ENCODE results near the gene FANCB.

FANCB gene

GRCh38 chrX:14875624-14876023 lies 2.8 kb upstream of the FANCB start:
- Mint-ChIP-seq H3K4me3 (no peak overlapping the region), H3K4me1 (ENCODE audit: low read depth) (peaks cover 35% of the 10 kb centered on the region), H3K27me3 (peaks cover 5% of the 10 kb centered on the region), H3K36me3 (ENCODE audit: low read depth) (peaks cover 27% of the 10 kb centered on the region), H3K27ac (no peak overlapping the region), H3K9me3 (no peaks in the 10 kb centered on the region)
- DNase-seq = no peak

GRCh38 chrX:14873676-14874049 lies 794 bp upstream of the FANCB start:
- Mint-ChIP-seq H3K4me1 (ENCODE audit: low read depth) (peaks cover 19% of the 10 kb centered on the region), H3K4me3 (peak overlapping the region; percentile 83), H3K36me3 (ENCODE audit: low read depth) (peaks cover 24% of the 10 kb centered on the region), H3K27ac (peak overlapping the region; percentile 91), H3K27me3 (peaks cover 5% of the 10 kb centered on the region), H3K9me3 (no peaks in the 10 kb centered on the region)
- no peak for DNase-seq

GRCh38 chrX:14872355-14872754 lies 514 bp downstream of the FANCB start:
- Mint-ChIP-seq H3K36me3 (ENCODE audit: low read depth) (peaks cover 36% of the 10 kb centered on the region), H3K27ac (peak overlapping the region; percentile 90), H3K4me1 (ENCODE audit: low read depth) (peaks cover 16% of the 10 kb centered on the region), H3K4me3 (peak overlapping the region; percentile 83), H3K27me3 (peaks cover 5% of the 10 kb centered on the region), H3K9me3 (peaks cover under 1% of the 10 kb centered on the region)
- no peak for DNase-seq

GRCh38 chrX:14871767-14872166 lies 1.1 kb downstream of the FANCB start:
- peaks cover 5% of the 10 kb centered on the region for H3K27me3 Mint-ChIP-seq
- peak overlapping the region; percentile 83 for H3K4me3 Mint-ChIP-seq
- no peak overlapping the region for H3K27ac Mint-ChIP-seq
- DNase-seq = no peak
- H3K4me1 Mint-ChIP-seq (ENCODE audit: low read depth) = peaks cover 16% of the 10 kb centered on the region
- H3K9me3 Mint-ChIP-seq = peaks cover 5% of the 10 kb centered on the region
- peaks cover 38% of the 10 kb centered on the region for H3K36me3 Mint-ChIP-seq (ENCODE audit: low read depth)

GRCh38 chrX:14865201-14865600 lies 7.7 kb downstream of the FANCB start:
- Mint-ChIP-seq H3K36me3 (ENCODE audit: low read depth) (peaks cover 48% of the 10 kb centered on the region), H3K4me1 (ENCODE audit: low read depth) (no peaks in the 10 kb centered on the region), H3K27me3 (peaks cover 4% of the 10 kb centered on the region), H3K9me3 (peaks cover 5% of the 10 kb centered on the region), H3K4me3 (no peak overlapping the region), H3K27ac (no peak overlapping the region)
- DNase-seq = no peak

GRCh38 chrX:14864631-14865030 lies 8.2 kb downstream of the FANCB start:
- no peak for DNase-seq
- peaks cover 4% of the 10 kb centered on the region for H3K27me3 Mint-ChIP-seq
- H3K4me3 Mint-ChIP-seq = no peak overlapping the region
- H3K4me1 Mint-ChIP-seq (ENCODE audit: low read depth) = no peaks in the 10 kb centered on the region
- H3K27ac Mint-ChIP-seq = no peak overlapping the region
- H3K36me3 Mint-ChIP-seq (ENCODE audit: low read depth) = peaks cover 48% of the 10 kb centered on the region
- H3K9me3 Mint-ChIP-seq = peaks cover 5% of the 10 kb centered on the region

- Mint-ChIP-seq H3K9me3 (no peaks in the 10 kb centered on the region), H3K36me3 (ENCODE audit: low read depth) (peaks cover 31% of the 10 kb centered on the region), H3K27me3 (peaks cover 2% of the 10 kb centered on the region), H3K4me1 (ENCODE audit: low read depth) (no peaks in the 10 kb centered on the region), H3K4me3 (no peak overlapping the region), H3K27ac (no peak overlapping the region)
- no peak for DNase-seq
Measured at GRCh38 chrX:14851526-14851925, 21.3 kb downstream of the FANCB start.

GRCh38 chrX:14843666-14844065 lies 29.2 kb downstream of the FANCB start:
- Mint-ChIP-seq H3K27ac (no peak overlapping the region), H3K4me3 (no peak overlapping the region), H3K4me1 (ENCODE audit: low read depth) (no peaks in the 10 kb centered on the region), H3K36me3 (ENCODE audit: low read depth) (peaks cover 56% of the 10 kb centered on the region), H3K27me3 (peaks cover 8% of the 10 kb centered on the region), H3K9me3 (no peaks in the 10 kb centered on the region)
- DNase-seq = no peak

- peaks cover 2% of the 10 kb centered on the region for H3K27me3 Mint-ChIP-seq
- DNase-seq = no peak
- H3K9me3 Mint-ChIP-seq = no peaks in the 10 kb centered on the region
- no peak overlapping the region for H3K4me3 Mint-ChIP-seq
- peaks cover 56% of the 10 kb centered on the region for H3K36me3 Mint-ChIP-seq (ENCODE audit: low read depth)
- H3K4me1 Mint-ChIP-seq (ENCODE audit: low read depth) = no peaks in the 10 kb centered on the region
- H3K27ac Mint-ChIP-seq = no peak overlapping the region
Measured at GRCh38 chrX:14837155-14837554, 35.7 kb downstream of the FANCB start.

GRCh38 chrX:14832586-14832985 lies 40.3 kb downstream of the FANCB start:
- no peaks in the 10 kb centered on the region for H3K4me1 Mint-ChIP-seq (ENCODE audit: low read depth)
- peaks cover 26% of the 10 kb centered on the region for H3K36me3 Mint-ChIP-seq (ENCODE audit: low read depth)
- H3K4me3 Mint-ChIP-seq = no peak overlapping the region
- H3K27ac Mint-ChIP-seq = no peak overlapping the region
- peaks cover 19% of the 10 kb centered on the region for H3K27me3 Mint-ChIP-seq
- H3K9me3 Mint-ChIP-seq = peaks cover 3% of the 10 kb centered on the region
- DNase-seq = no peak

GRCh38 chrX:14832151-14832550 lies 40.7 kb downstream of the FANCB start:
- no peaks in the 10 kb centered on the region for H3K4me1 Mint-ChIP-seq (ENCODE audit: low read depth)
- H3K36me3 Mint-ChIP-seq (ENCODE audit: low read depth) = peaks cover 24% of the 10 kb centered on the region
- DNase-seq = no peak
- peaks cover 19% of the 10 kb centered on the region for H3K27me3 Mint-ChIP-seq
- peaks cover 3% of the 10 kb centered on the region for H3K9me3 Mint-ChIP-seq
- no peak overlapping the region for H3K4me3 Mint-ChIP-seq
- H3K27ac Mint-ChIP-seq = no peak overlapping the region

- H3K4me1 Mint-ChIP-seq (ENCODE audit: low read depth) = no peaks in the 10 kb centered on the region
- peaks cover 36% of the 10 kb centered on the region for H3K27me3 Mint-ChIP-seq
- peaks cover 3% of the 10 kb centered on the region for H3K9me3 Mint-ChIP-seq
- no peak overlapping the region for H3K27ac Mint-ChIP-seq
- DNase-seq = no peak
- peaks cover 2% of the 10 kb centered on the region for H3K36me3 Mint-ChIP-seq (ENCODE audit: low read depth)
- no peak overlapping the region for H3K4me3 Mint-ChIP-seq
Measured at GRCh38 chrX:14829643-14830042, 43.2 kb downstream of the FANCB start.

- Mint-ChIP-seq H3K36me3 (ENCODE audit: low read depth) (no peaks in the 10 kb centered on the region), H3K27ac (no peak overlapping the region), H3K27me3 (peaks cover 39% of the 10 kb centered on the region), H3K4me3 (no peak overlapping the region), H3K9me3 (peaks cover 3% of the 10 kb centered on the region), H3K4me1 (ENCODE audit: low read depth) (no peaks in the 10 kb centered on the region)
- no peak for DNase-seq
Measured at GRCh38 chrX:14826319-14826718, 46.5 kb downstream of the FANCB start.

- peaks cover 37% of the 10 kb centered on the region for H3K27me3 Mint-ChIP-seq
- H3K27ac Mint-ChIP-seq = no peak overlapping the region
- no peak overlapping the region for H3K4me3 Mint-ChIP-seq
- peaks cover 3% of the 10 kb centered on the region for H3K9me3 Mint-ChIP-seq
- H3K36me3 Mint-ChIP-seq (ENCODE audit: low read depth) = no peaks in the 10 kb centered on the region
- no peaks in the 10 kb centered on the region for H3K4me1 Mint-ChIP-seq (ENCODE audit: low read depth)
- DNase-seq = no peak
Measured at GRCh38 chrX:14825851-14826250, 47.0 kb downstream of the FANCB start.

GRCh38 chrX:14819769-14820168 lies 53.1 kb downstream of the FANCB start:
- no peak overlapping the region for H3K4me3 Mint-ChIP-seq
- no peak overlapping the region for H3K27ac Mint-ChIP-seq
- no peaks in the 10 kb centered on the region for H3K4me1 Mint-ChIP-seq (ENCODE audit: low read depth)
- H3K36me3 Mint-ChIP-seq (ENCODE audit: low read depth) = no peaks in the 10 kb centered on the region
- peaks cover 12% of the 10 kb centered on the region for H3K27me3 Mint-ChIP-seq
- H3K9me3 Mint-ChIP-seq = peaks cover 9% of the 10 kb centered on the region
- DNase-seq = no peak

- Mint-ChIP-seq H3K9me3 (peaks cover 13% of the 10 kb centered on the region), H3K27me3 (peaks cover 13% of the 10 kb centered on the region), H3K4me3 (no peak overlapping the region), H3K4me1 (ENCODE audit: low read depth) (no peaks in the 10 kb centered on the region), H3K36me3 (ENCODE audit: low read depth) (no peaks in the 10 kb centered on the region), H3K27ac (no peak overlapping the region)
- no peak for DNase-seq
Measured at GRCh38 chrX:14817571-14817970, 55.3 kb downstream of the FANCB start.

Data from activated T-cell treated with anti-CD3 and anti-CD28 coated beads, Interleukin-2, amount 50 U/mL, for 24 hours (primary cell).